GM10266 (cell line): ENCODE results near the gene PID1.

Experiments
- DNase-seq: peaks from one replicate; pipeline ENCODE4 v3.0.0; 2012; ENCODE audit errors: extremely low spot score
- CTCF ChIP-seq: IDR thresholded peaks from 2 replicates; pipeline ENCODE4 v1.5.1; 2012; ENCODE audit warnings: mild to moderate bottlenecking, low read depth; ENCODE audit not compliant: control insufficient read depth, insufficient read depth; ENCODE audit errors: missing control alignments

Gene PID1

GRCh38 chr2:229073935-229074334 is 197.2 kb downstream of the PID1 start:
- DNase-seq: no peak
- no peak for TF ChIP-seq CTCF

GRCh38 chr2:229071292-229071976 is 199.7 kb downstream of the PID1 start:
- TF ChIP-seq CTCF: no peak
- DNase-seq: no peak

DNA sequence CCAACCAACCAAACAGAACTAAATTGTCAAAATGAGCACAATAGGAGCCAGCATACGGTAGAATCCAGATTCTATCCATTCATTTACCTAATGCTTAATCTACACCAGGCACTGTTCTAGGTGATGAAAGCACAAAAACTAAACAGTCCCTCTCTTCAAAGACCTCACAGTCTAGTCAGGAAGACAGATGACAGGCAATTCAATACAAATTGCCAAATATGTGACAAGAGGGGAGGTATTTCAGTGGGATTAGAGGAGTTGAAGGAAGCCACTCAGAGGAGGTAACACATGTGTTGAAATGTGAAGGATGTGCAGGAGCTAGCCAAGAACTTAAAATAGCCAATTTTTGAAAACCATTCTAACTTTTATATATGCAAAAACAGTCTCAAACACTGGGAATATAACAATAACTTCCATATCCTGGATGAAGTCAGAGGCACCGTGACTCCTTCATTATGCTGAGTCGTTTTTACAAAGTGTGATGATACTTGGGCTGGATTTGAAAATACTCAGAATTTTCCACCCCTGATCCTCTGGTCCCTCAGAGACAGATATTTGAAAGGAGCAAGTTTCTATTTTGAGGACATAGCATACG is 204.9 kb downstream of the PID1 start:
- DNase-seq: no peak
- TF ChIP-seq CTCF: no peak

- no peak for TF ChIP-seq CTCF
- DNase-seq: no peak
These were observed 206.3 kb downstream of the PID1 start for GRCh38 chr2:229064749-229065148.

DNA sequence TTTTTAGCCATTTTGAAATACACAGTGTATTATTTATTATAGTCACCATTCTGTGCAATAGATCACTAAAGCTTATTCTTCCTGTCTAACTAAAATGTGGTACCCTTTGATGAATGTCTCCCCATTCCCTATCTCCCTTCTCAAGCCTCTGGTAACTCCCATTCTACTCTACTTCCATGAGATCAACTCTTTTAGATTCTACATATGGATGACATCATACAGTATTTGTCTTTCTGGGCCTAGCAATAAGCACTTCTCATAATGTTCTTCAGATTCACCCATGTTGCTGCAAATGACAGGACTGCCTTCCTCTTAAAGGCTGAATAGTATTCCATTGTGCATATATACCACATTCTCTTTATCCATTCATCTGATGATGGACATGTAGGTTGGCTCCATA is 210.9 kb downstream of the PID1 start:
- DNase-seq: no peak
- TF ChIP-seq CTCF: no peak

- no peak for TF ChIP-seq CTCF
- DNase-seq: no peak
These were observed 211.6 kb downstream of the PID1 start for GRCh38 chr2:229059331-229060033.
